GM18519 (cell line): Measurements from ENCODE around the gene BCCIP.

Experiments used
- ATAC-seq: cut with Tn5 transposase; IDR thresholded peaks from one replicate; pipeline ENCODE4 v1.9.1; 2021; ENCODE audit warnings: mild to moderate bottlenecking, moderate library complexity; ENCODE audit not compliant: unreplicated experiment, low FRiP score

BCCIP gene

GRCh38 chr10:125882596-125882995 is 59.2 kb downstream of the BCCIP start:
- ATAC-seq, result no peak

GRCh38 chr10:125883211-125883610 is 59.9 kb downstream of the BCCIP start:
- ATAC-seq, result no peak
